Right lobe of liver (tissue), 4 donors: Measurements from ENCODE around the gene PPP1R3A.

Source experiments
- CTCF ChIP-seq, 4 donors: fragments of 200-600 bp in 3 of 4; fragments of 450-650 bp in 1 of 4; IDR thresholded peaks; one replicate each; pipeline versions ENCODE4 v1.5.1 to v1.8.0; 2016 to 2022; ENCODE audit warnings: antibody characterized with exemption in 4 of 4, mild to moderate bottlenecking in 2 of 4
- POLR2A ChIP-seq: fragments of 450-650 bp; IDR thresholded peaks from one replicate; pipeline ENCODE4 v1.6.1; 2017; ENCODE audit warnings: antibody characterized with exemption, mild to moderate bottlenecking
- donor health status: DM: no; HTN: no; CAD: no.
- donor health status: DM: no; HTN: no; CAD: no.
- donor health status: DM: no; HTN: yes; CAD: no.

GRCh38 chr7:113922049-113922448, 3.2 kb upstream of the PPP1R3A start:
- no peak for TF ChIP-seq POLR2A
- TF ChIP-seq CTCF (IDR thresholded peaks at IDR 0.05) = no peak
